GM18873 (cell line): ENCODE results near the gene KIN.
"Not testable (repeated sequence)": the region's sequence is repeated elsewhere in the genome, so short reads cannot be mapped to it uniquely, and the experiment has no call there.

ENCODE experiments used
- ATAC-seq: cut with Tn5 transposase; IDR thresholded peaks from one replicate; pipeline ENCODE4 v1.9.1; 2021; ENCODE audit warnings: mild to moderate bottlenecking, moderate library complexity, moderate number of reproducible peaks; ENCODE audit not compliant: unreplicated experiment, low FRiP score

The KIN gene

DNA sequence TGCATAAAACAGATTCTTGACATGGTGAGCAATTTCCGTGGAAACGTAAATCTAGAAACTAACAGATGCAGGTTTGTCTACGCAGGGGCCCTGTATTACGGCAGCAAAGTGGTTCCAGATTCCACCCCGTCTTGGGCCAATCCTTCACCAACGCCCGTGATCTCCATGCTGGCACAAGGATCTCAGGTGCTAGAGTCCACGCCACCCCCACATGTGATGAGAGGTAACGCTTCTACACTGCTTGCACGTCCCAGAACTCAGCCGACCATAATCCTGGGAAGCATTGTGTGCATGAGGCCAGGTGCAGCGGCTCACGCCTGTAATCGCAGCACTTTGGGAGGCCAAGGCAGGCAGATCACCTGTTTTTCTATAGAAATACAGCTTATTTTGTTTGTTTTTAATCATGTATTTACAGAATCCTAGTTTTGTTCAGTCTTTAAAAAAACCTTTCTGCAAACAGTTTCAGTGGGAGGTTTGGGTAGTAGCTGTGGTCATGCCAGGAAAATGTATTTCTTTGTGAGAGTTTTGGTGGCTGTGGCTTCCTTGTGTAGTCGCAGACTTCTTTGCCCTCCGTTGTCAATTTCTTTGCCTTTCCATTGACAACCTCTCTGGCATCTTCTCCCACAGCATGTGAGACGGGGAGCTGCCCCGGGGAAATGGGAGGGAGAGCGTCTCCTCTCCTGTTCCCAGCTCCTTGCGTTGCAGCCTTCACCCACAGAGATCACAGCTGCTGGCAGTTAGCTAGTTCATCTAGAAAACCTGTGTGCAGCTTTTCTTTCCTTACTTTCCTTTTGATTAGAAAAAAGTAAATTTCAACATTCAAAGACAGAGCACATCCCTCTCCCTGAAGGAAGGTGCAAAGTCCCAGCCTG, 49.0 kb downstream of the KIN start:
- no peak for ATAC-seq

GRCh38 chr10:7734821-7735220, 53.0 kb downstream of the KIN start:
- no peak for ATAC-seq

DNA sequence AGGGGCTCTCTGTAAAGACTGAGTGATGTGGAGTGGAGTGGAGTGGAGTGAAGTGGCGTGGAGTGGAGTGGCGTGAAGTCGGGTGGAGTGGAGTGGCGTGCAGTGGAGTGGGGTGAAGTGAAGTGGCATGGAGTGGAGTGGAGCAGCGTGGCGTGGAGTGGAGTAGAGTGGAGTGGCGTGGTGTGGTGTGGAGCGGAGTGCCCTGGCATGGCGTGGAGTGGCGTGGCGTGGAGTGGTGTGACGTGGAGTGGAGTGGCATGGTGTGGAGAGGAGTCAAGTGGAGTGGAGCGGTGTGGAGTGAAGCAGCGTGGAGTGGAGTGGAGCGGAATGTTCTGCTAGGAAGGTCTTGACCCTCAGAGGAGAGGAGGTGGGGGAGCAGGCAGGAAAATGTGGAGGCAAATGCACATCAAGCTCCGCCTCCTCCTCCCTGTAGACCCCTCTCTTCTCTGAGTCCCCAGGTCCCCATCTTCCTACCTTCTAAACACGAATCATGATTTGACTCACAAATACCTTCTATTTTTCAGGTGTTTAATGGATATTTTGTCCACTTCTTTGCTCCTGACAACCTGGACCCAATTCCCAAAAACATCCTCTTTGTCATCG, 64.8 kb downstream of the KIN start:
- no peak for ATAC-seq

DNA sequence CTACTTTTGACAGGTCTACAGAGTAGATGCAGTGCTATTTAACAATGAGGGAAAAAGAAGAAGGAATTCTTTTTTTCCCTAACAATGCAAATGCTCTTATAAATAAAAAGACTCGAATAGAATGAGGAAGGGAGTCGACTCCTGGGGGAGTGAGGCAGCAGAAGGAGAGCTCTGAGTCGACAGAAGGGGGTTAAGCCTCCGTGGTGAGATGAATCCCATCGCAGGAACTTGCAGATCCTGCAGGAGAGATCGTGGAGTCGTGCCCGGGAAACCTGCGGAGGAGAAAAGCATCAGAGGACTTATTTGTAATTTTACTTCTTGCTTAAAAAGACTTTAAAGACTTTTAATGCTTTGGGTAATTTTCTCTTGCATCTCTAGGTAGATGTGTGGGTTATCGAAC, 67.3 kb downstream of the KIN start:
- no peak for ATAC-seq

- ATAC-seq: no peak
Observed at GRCh38 chr10:7718685-7719084, 69.1 kb downstream of the KIN start.

GRCh38 chr10:7717767-7718166, 70.0 kb downstream of the KIN start:
- no peak for ATAC-seq

- no peak for ATAC-seq
Observed at GRCh38 chr10:7715515-7715914, 72.3 kb downstream of the KIN start.

GRCh38 chr10:7711075-7711474, 76.7 kb downstream of the KIN start:
- not testable (repeated sequence) for ATAC-seq

DNA sequence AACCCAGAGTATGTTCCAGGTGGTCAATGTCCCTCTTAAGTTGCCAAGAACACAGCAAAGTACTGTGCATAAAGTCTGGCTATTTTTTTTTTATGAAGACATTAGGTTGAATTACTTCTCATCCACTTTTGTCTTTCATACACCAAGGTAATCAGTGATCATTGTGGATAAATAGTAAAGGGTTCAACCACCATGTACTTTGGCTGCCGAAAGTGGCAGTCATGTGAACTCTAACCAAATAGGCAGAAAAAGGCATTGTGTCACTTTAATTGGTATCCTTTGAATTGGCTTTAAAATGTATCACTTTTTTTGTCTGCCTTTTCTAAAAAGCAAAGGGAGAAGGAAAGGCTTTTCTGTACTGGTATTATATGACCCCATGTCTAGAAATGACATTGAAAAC, 77.3 kb downstream of the KIN start:
- no peak for ATAC-seq

DNA sequence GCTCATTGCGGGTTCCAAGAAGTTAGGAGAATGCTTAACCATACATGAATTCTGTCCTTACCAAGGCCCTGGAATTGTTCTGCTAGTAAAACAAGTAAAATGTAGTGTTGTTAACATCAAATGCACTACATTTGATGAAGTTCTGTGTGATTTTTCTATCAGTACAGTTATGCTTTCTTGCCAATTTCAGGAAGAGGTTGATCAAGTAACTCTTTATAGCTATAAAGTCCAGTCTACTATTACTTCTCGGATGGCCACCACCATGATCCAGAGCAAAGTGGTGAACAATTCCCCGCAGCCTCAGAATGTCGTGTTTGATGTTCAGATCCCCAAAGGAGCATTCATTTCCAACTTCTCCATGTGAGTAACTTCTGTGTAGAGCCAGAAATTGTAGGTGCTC, 79.0 kb downstream of the KIN start:
- ATAC-seq: no peak

- no peak for ATAC-seq
Observed at GRCh38 chr10:7707858-7708622, 79.8 kb downstream of the KIN start.

DNA sequence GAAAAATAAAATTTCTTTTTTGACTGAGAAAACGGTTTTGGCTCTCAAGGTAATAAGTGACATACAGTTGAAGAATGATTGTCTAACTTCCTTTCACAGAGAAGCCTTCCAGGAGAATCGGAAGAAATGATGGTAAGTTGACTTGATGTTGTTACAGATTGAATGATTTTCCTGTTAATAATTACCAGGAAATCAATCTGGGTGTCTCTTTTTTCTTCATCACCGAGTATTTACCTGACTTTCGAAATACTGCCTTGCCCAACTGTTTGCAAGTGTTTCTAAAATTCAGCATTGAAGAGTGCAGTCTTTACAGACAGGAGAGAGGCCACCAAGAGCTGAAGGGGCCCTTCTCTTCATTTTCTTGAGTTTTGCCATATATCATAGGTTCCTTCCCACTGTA, 80.7 kb downstream of the KIN start:
- no peak for ATAC-seq

- ATAC-seq: no peak
Observed at GRCh38 chr10:7706534-7707073, 81.2 kb downstream of the KIN start.

DNA sequence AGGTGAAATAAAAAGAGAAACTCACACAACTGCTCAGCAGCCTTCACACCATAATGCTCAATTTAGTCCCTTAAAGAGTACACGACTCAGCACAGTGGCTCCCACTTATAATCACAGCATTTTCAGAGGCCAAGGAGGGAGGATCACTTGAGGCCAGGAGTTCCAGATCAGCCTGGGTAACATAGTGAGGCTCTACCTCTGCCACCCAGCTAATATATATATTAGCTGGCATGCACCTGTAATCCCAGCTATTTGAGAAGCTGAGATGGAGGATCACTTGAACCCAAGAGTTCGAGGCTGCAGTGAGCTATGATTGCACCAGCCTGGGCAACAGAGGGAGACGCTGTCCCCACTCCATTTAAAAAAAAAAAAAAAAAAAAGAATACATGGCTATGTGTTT, 82.5 kb downstream of the KIN start:
- ATAC-seq: no peak

GRCh38 chr10:7704071-7705016, 83.4 kb downstream of the KIN start:
- no peak for ATAC-seq

- no peak for ATAC-seq
Observed at GRCh38 chr10:7703140-7703539, 84.7 kb downstream of the KIN start, which contains the start of gene ITIH2. ITIH2 (plus strand) TSS chr10:7703316; CDS start chr10:7703435, 119 bp downstream.

DNA sequence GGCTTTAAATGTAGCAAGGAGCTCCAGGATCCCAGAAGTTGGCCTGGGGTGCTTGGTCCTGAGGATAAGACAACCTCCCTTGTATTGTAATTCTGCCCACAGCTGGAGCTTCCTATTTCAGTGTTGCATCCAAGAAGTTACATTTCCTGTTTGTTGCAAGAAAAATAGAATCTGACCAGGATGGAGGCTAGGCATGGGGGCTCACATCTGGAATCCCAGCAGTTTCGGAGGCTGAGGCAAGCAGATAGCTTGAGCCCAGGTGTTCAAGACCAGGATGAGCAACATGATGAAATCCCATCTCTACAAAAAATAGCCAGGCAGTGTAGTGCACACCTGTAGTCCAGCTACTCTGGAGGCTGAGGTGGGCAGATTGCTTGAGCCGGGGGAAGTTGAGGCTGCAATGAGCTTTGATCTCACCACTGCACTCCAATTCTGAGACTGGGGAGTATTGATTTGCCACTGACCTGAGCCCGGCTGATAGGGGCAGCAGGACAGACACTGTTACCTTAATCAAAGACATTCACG, 85.4 kb downstream of the KIN start:
- ATAC-seq: no peak

DNA sequence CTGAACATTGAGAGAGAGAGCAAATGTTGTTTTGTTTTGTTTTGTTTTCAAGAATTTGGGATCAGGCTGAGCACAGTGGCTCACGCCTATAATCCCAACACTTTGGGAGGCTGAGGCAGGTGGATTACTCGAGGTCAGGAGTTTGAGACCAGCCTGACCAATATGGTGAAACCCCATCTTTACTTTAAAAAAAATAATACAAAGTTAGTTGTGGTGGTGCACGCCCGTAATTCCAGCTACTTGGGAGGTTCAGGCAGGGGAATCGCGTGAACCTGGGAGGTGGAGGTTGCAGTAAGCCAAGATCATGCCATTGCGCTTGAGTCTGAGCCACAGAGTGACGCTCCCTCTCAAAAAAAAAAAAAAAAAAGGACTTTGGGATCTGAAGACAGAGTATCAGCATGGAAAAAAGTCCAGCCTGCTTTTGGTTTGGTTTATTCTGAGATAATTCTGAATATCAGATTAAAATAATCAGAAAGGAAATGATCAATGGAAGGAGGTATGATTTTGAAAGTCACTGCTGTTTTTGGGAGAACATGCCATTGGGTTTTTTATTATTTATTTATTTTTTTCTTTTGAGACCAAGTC, 86.5 kb downstream of the KIN start:
- no peak for ATAC-seq
